ENCODE results near the gene USP37.
A peak's percentile ranks its signal among the peaks of the same experiment; 100 is the strongest.

The USP37 gene

DNA sequence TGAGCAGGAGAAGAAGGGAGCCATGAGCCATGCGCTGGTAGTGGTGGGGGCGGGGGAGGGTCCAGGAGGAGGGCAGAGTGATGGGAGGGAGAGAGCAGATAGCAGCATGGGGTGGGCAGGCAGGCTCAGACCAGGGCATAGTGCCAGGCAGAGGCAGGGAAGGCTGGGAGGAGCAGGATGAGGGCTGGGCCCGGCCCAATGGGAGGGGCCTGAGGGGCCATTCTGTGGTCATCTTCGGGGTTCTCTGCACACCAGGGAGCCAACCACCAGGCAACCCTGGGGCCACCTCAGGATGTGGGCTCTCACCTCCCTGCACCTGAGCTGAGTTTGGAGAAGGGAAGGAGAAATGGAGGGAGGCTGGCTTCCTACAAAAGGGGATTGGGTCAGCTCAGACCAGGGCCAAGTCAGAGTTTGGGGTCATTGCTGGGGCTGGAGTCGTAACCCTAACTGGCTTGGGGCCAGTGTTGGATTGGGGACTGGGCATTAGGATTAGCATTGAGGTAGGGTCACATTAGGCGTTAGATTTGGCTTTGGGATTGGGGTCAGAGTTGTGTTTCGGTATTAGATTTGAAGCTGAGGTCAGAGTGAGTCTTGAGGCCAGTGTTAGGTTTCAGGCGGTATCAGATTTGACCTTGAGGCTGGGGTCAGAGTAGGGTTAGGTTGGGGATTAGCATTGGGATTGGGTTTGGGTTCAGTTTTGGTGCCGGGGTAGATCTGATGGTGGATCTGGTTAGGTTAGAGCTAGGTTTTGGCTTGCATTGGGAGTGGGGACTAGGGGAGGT lies 138.0 kb downstream of the USP37 start:
- no peak for DNase-seq

DNA sequence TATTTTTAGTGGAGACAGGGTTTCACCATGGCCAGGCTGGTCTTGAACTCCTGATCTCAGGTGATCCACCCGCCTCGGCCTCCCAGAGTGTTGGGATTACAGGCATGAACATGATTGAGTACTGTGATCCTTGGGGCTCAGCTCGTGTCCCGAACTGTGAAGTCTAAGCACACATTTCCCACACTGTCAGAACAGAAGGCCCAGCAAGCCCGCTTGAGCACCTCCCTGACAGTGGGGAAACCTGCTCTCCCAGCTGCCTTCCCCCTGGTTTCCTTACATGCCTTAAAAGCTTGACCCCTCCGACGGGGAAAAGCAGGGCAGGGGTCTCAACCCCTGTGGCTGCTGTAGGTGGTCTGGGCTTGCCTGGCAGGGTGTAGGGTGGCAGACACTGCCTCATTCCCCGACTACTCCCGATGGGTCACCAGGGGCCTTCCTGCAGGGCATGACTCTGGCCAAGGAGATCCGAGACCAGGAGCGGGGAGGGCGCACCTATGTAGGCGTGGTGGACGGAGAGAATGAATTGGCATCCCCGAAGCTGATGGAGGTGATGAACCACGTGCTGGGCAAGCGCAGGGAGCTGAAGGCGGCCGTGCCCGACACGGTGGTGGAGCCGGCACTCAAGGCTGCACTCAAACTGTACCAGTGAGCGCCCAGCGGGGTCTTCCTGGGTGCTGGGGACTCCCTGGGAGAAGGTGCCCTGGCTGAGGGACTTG lies 139.1 kb downstream of the USP37 start:
- no peak for DNase-seq

DNA sequence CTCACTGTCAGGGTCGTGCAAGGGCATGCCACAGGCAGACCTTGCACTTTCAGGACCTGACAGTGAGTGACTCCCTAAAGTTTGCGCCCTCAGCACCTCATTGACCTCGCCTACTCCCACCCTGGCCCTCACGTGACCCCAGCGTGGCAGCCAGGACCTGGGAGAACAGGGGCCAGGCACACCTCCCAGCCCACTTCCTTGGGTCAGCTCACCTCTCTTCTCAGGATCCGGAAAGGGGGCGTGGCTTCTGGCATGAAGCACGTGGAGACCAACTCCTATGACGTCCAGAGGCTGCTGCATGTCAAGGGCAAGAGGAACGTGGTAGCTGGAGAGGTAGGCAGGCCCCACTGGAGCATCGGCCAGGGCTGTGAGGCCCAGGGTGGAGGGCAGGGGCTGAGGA lies 140.4 kb downstream of the USP37 start:
- no peak for DNase-seq

DNA sequence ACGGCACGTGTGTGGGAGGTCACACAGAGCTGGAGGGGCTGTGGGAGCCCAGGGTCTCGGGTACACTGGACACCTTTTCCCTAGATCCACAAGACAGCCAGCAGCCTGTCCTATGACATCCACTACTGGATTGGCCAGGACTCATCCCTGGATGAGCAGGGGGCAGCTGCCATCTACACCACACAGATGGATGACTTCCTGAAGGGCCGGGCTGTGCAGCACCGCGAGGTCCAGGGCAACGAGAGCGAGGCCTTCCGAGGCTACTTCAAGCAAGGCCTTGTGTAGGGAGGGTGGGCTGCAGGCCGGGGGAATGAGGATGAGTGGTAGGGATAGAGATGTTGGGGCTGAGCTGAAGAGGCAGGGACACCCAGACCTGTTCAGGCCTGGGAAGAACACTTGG lies 142.6 kb downstream of the USP37 start:
- no peak for DNase-seq

DNA sequence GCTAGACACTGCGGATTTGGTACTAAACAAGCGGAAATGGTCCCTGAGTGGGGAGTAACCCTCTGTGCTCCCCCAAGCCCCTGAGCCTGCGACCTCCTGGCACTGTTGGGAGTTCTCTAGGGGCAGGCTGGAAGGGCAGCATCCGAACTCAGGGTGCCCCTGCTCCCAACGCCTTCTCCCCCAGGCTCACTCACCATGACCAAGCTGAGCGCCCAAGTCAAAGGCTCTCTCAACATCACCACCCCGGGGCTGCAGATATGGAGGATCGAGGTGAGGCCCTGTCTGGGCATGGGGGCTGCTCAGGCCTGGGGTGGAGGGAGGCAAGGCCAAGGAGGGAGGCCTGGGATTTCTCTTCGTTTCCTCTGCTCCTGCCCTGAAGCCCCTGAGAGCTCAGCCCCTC lies 144.6 kb downstream of the USP37 start:
- DNase-seq: no peak

DNA sequence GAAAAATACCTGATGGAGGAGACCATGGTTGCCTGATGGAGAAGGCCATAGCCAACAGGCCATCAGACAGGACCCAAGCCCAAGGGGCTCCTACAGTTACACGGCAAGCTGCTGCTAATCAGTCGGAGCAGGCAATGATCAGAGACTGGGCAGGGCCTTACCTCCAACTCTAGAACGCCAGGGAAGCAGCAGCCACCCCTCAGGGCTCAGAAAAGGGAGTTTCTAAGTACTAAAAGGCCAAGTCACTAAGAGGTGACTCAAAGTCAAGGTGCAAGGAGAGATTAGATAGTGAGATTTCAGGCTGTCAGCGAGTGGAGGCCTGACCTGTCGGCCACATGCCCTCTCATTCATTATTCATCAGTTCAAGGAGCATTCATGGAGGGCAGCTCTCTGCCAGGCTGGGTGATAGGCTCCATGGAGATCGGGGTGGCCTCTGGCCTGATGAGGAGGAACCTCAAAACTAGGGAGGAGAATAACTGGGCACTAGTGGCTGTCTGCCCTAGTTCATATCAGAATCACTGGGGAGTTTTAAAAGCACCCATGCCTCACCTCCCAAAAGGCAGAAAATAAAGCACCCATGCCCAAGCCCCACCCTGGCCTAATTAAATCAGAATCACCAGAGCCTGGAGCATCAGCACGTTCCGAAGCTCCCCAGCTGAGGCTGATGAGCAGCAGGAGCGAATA lies 145.6 kb downstream of the USP37 start:
- no peak for DNase-seq

DNA sequence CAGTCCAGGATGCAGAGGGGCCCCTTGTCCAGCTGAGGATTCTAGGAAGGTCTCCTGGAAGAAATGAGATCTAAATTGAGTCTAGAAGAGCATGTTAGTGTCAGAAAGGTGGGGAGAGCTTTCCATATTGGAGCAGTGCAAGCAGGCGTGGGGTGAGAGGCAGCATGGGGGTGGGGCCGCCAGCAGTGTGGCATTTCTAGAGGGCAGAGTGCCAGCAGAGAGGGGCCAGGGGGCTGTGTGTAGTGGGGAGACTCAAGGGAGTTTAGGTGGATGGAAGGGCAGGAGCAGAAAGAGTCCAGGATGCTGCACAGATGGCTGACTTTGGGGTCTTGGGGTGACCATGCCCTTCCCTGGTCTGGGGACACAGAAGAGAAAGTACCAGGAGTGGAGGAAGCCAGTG lies 147.1 kb downstream of the USP37 start:
- DNase-seq: no peak

DNA sequence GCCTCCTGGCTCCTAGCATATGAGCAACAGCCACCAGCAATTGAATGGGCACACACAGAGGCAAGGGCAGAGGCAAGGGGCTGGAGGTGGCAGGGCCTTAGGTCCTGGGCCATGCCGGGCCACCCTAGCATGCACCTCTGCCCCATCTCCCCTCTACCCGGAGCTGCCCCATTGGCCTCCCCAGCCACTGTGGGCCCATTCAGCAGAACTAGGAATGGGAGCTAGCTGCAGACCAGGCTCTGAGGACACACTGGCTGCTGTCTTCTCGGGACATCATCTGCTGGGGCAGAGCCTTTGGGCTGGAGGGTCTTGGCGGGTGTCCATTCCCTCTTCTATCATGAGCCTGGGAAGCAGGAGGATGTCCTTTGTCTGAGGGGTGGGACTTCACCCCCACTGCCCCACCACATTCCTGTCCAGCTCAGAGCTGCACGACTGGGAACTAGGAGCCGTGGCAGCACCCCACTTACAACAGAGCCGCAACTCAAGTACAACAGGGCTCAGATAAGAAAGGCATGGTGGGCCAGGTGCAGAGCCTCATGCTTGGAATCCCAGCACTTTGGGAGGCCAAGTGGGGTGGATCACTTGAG lies 148.4 kb downstream of the USP37 start:
- no peak for DNase-seq

DNA sequence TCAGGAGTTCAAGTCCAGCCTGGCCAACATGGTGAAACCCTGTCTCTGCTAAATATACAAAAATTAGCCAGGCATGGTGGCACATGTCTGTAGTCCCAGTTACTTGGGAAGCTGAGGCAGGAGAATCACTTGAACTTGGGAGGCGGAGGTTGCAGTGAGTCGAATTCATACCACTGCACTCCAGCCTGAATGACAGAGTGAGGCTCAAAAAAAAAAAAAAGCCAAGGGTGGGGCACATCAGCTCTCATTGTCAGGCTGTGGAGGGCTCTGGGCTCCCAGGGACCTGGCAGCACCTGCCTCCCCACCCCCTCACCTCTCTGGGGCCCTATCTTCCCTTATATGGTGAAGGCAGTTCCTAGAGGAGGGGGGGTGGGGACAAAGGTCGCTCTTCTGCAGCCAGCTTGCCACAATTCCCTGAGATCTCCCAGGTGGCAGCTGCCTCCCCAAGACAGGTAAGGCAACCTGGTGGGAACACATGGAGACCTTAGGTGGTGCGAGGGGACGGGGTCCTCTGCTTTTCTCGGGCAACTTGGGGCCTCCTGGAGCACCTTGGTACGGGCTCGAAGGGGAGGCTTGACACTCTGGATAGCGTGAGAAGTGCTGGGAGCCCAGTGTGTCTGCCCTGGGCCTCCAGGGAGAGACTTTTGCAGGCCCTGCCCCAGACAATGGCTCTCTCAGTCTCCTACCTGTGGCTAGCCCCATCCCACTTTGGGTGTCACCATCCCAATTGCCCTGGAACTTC lies 149.3 kb downstream of the USP37 start, which contains the start of gene VIL1:
Gene VIL1, plus strand, starts transcription at position 407 of the 742 bp plus-strand sequence. CDS start 4,656 bp downstream, outside the sequence.
- DNase-seq: no peak

DNA sequence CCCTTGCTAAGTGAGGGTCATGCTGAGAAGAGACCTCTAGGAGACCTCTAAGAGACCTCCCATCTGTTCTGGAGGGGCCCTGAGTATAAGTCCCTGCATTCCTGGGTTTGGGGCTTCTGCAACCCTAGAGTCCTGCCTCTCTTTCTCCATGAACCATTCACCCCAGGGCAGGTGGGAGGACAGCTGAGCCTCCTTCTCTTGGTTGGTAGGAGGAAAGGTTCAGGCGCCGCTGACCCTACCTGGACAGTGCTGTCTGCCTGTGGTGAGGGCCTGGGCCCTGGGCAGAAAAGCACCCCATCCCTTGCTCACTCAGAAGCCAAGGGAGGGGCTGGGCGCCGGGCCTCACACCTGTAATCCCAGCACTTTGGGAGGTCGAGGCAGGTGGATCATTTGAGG lies 149.8 kb downstream of the USP37 start:
- DNase-seq: no peak

DNA sequence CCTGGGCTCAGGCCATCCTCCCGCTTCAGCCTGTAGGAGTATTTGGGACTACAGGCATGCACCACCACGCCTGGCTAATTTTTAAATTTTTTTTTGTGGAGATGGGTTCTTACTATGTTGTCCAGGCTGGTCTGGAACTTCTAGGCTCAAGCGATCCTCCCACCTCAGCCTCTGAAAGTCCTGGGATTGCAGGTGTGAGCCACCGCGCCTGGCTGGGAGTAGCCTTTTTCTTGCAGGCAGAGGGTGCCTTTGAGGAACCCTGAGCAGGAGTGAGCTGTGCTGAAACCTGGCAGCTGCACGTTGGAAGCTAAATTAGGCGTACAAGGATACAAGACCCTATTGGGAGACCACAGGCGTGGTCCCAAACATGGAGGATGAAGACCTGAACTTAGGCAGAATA lies 160.4 kb downstream of the USP37 start:
- no peak for DNase-seq

DNA sequence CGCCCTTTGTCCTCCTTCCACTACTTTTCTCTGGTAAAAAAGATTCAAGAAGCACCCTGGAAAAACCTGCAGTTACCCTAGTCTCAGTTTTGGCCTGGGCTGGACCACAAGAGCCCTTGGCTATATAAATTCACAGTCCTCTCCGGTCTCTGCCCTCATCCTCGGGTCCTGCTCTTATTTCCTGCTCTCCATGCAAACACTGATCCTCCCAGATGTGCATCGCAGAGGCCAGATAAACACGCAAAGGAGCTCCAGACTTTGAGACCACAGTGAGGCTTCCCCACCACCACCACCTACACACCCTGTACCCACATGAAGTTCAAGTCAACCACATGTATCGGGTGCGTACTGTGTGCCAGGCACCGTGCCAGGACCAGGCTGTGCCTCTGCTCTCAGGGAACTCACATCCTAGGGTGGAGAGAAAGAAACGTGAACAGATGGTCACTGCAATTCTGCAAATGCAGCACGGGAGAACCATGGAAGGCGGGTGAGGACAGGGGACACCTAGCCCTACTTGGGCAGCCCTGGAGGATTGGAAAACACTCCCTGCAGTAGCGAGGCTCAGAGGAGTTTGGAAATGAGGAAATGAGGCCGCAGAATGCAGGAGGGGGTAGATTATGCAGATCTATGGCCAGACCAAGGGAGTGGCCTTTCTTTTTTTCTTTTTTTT lies 161.1 kb downstream of the USP37 start:
- peak; percentile 21 for DNase-seq

DNA sequence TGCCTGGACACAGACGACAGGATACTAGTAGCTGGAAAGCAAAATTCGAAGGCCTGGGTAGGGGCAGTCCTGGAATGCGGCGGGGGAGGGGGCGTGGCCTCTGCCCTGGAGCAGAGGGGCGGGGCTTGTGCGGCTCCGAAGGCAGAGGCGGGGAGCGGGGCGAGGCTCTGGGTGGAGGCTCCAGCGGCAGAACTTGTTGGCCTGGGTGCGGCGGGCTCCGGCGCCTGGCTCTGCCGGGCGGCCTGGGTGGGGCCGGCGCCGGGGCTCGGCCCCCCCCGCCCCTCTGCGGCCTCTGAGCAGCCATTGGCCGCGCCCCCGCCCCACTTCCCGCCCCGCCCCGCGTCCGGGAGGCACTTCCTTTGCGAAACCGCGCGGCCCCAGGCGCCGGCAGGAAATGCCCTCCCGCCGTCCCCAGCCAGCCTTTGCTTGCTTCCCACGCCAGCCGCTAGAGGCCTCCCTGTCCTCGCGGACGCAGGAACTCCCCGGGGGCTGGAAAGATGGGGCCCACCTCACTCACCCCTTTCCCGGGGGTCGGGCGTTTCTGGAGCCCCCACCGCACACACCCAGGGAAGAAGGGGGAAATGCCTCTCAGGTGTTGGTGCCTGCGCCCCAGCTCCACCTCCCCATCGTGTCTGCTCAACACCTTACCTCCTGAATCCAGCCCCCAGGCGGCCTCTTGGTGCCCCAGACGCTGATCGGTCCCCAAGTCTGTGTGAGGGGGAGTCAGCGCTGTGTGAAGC lies 161.8 kb downstream of the USP37 start:
- peak; percentile 92 for DNase-seq

DNA sequence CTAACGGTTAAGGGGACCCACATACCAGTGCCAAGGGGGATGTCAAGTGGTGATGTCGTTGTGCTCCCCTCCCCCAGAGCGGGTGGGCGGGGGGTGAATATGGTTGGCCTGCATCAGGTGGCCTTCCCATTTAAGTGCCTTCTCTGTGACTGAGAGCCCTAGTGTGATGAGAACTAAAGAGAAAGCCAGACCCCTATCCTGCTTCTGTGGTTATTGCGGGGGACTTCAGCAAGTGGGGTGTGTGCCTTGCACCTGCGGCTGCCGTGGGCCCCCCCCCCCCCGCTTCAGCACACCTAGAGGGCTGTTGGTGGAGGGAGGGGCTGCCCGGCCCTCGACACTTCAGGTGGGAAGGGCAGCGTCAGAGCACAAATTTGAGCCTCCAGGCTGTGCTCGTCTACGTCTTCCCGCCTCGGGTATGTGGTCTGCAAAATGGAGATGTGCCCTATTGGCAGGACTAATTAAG lies 162.4 kb downstream of the USP37 start:
- no peak for DNase-seq

DNA sequence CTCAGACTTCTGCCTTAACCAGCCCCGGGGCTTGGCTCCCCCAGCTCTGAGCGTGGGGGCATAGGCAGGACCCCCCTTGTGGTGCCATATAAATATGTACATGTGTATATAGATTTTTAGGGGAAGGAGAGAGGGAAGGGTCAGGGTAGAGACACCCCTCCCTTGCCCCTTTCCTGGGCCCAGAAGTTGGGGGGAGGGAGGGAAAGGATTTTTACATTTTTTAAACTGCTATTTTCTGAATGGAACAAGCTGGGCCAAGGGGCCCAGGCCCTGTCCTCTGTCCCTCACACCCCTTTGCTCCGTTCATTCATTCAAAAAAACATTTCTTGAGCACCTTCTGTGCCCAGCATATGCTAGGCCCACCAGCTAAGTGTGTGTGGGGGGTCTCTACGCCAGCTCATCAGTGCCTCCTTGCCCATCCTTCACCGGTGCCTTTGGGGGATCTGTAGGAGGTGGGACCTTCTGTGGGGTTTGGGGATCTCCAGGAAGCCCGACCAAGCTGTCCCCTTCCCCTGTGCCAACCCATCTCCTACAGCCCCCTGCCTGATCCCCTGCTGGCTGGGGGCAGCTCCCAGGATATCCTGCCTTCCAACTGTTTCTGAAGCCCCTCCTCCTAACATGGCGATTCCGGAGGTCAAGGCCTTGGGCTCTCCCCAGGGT lies 162.9 kb downstream of the USP37 start:
- DNase-seq: no peak

DNA sequence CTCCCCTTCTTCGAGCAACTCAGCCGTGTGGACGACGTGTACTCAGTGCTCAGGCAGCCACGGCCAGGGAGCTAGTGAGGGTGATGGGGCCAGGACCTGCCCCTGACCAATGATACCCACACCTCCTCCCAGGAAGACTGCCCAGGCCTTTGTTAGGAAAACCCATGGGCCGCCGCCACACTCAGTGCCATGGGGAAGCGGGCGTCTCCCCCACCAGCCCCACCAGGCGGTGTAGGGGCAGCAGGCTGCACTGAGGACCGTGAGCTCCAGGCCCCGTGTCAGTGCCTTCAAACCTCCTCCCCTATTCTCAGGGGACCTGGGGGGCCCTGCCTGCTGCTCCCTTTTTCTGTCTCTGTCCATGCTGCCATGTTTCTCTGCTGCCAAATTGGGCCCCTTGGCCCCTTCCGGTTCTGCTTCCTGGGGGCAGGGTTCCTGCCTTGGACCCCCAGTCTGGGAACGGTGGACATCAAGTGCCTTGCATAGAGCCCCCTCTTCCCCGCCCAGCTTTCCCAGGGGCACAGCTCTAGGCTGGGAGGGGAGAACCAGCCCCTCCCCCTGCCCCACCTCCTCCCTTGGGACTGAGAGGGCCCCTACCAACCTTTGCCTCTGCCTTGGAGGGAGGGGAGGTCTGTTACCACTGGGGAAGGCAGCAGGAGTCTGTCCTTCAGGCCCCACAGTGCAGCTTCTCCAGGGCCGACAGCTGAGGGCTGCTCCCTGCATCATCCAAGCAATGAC lies 163.6 kb downstream of the USP37 start:
- DNase-seq: no peak

DNA sequence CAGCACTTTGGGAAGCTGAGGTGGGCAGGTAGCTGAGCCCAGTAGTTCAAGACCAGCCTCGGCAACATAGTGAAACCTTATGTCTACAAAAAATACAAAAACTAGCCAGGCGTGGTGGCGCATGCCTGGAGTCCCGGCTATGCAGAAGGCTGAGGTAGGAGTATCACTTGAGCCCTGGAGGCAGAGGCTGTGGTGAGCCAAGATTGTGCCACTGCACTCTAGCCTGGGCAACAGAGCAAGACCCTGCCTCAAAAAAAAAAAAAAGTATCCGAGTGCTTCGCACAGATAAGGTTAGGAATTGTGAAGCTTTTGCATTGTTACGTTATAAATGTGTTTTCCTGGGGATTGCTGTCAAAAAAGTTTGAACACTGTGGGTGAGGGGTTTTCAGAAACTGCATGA lies 164.3 kb downstream of the USP37 start:
- DNase-seq: no peak

DNA sequence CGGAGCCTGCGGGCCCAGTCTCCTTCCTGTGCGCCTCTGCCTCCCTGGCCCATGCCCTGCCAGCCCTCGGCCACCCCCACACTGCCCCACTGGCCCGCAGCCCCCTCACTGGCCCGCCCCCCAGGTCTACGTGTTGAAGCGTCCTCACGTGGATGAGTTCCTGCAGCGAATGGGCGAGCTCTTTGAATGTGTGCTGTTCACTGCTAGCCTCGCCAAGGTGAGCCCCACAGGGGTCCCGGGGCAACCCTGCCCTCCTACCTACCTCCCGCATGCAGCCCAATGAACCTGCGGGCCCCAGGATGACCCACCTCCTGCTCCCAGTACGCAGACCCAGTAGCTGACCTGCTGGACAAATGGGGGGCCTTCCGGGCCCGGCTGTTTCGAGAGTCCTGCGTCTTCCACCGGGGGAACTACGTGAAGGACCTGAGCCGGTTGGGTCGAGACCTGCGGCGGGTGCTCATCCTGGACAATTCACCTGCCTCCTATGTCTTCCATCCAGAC lies 165.2 kb downstream of the USP37 start:
- no peak for DNase-seq

DNA sequence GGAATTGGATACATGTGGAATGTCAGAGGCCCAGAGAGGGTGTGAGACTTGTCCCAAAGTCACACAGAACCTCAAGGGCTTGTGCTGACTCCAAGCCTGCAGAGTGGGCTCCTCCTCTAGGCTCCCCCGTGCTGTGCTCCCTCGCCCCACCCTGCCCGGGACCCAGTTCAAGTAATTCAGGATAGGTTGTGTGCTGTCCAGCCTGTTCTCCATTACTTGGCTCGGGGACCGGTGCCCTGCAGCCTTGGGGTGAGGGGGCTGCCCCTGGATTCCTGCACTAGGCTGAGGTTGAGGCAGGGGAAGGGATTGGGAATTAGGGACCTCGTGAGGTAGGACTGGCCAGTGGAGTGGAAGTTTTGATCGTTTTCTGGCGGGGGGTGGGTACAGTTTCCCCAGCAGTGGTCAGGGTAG lies 165.7 kb downstream of the USP37 start:
- no peak for DNase-seq

DNA sequence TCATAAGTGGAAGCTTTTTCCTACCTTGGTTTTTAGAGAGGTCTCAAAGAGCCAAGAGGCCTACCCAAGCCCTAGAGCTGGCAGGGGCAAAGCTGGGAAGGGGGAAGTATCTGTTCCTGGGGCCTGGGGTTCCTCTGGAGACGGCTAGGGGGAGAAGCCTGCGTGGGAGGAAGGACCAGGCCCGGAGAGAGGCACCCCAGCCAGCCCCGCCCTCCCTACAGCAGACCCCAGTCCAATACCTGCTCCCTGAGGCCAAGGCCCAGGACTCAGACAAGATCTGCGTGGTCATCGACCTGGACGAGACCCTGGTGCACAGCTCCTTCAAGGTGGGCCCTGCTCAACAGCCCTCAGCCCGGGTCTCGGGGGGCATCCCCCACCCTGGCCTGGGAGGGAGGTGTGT lies 166.3 kb downstream of the USP37 start:
- DNase-seq: no peak
